Activated CD8-positive, alpha-beta memory T cell treated with anti-CD3 and anti-CD28 coated beads, Interleukin-2, amount 50 U/mL, for 4 hours (primary cell): Measurements from ENCODE around the gene TMEM176B.

Experiments
- DNase-seq: peaks from one replicate; pipeline ENCODE4 v3.0.0-alpha.2; 2020

Gene TMEM176B

GRCh38 chr7:150746921-150747320 is 53.2 kb downstream of the TMEM176B start:
- DNase-seq, result no peak

- no peak for DNase-seq
Measured at GRCh38 chr7:150745876-150746275, 54.3 kb downstream of the TMEM176B start.

GRCh38 chr7:150745086-150745485 is 55.1 kb downstream of the TMEM176B start:
- no peak for DNase-seq

GRCh38 chr7:150744041-150744656 is 56.0 kb downstream of the TMEM176B start:
- DNase-seq, result no peak

GRCh38 chr7:150742286-150742968 is 57.7 kb downstream of the TMEM176B start:
- DNase-seq, result no peak
